Measurements from ENCODE around the gene MLF1. TPM values are rescaled to one million over a fixed set of nuclear protein-coding genes. Genes with fewer than 3 reads are reported as not detected.

The MLF1 gene
- total RNA-seq, 1 experiment from 2014 or later, result 22.3 TPM

- Mint-ChIP-seq H3K27ac (no peak overlapping the region), H3K4me1 (peaks cover 13% of the 10 kb centered on the region), H3K27me3 (ENCODE audit: low read depth) (no peaks in the 10 kb centered on the region), H3K9me3 (peaks cover 27% of the 10 kb centered on the region), H3K4me3 (no peak overlapping the region), H3K36me3 (peaks cover 21% of the 10 kb centered on the region)
- DNase-seq (ENCODE audit: low spot score) (no peak), ATAC-seq (no peak)
- ChIA-PET POLR2A (no interaction called here), CTCF (no interaction called here)
- no peak for TF ChIP-seq ZNF263 (CRISPR knock-in tag; IDR thresholded peaks at IDR 0.05; ENCODE audit: low read depth)
These were observed 11.5 kb upstream of the MLF1 start for GRCh38 chr3:158559504-158559903.

- CTCF ChIA-PET, result no interaction called here
- H3K27me3 Mint-ChIP-seq (ENCODE audit: low read depth), result no peaks in the 10 kb centered on the region
These were observed 10.0 kb upstream of the MLF1 start for GRCh38 chr3:158560979-158561378.

More at GRCh38 chr3:158560979-158561378, 10.0 kb upstream of the MLF1 start:
- POLR2A ChIA-PET, result no interaction called here
- Mint-ChIP-seq H3K36me3 (peaks cover 20% of the 10 kb centered on the region), H3K4me3 (no peak overlapping the region), H3K4me1 (peaks cover 4% of the 10 kb centered on the region), H3K27ac (no peak overlapping the region), H3K9me3 (peaks cover 31% of the 10 kb centered on the region)
- ATAC-seq, result no peak
- no peak for TF ChIP-seq CREM (CRISPR knock-in tag; IDR thresholded peaks at IDR 0.05)
- no peak for TF ChIP-seq TCF7 (CRISPR knock-in tag; IDR thresholded peaks at IDR 0.05; ENCODE audit: low read depth)
- no peak for TF ChIP-seq NR2C2 (CRISPR knock-in tag; IDR thresholded peaks at IDR 0.05)
- TF ChIP-seq, protein P1, sequence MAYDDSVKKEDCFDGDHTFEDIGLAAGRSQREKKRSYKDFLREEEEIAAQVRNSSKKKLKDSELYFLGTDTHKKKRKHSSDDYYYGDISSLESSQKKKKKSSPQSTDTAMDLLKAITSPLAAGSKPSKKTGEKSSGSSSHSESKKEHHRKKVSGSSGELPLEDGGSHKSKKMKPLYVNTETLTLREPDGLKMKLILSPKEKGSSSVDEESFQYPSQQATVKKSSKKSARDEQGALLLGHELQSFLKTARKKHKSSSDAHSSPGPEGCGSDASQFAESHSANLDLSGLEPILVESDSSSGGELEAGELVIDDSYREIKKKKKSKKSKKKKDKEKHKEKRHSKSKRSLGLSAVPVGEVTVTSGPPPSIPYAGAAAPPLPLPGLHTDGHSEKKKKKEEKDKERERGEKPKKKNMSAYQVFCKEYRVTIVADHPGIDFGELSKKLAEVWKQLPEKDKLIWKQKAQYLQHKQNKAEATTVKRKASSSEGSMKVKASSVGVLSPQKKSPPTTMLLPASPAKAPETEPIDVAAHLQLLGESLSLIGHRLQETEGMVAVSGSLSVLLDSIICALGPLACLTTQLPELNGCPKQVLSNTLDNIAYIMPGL (CRISPR knock-in tag; IDR thresholded peaks at IDR 0.05), result no peak
- no peak for TF ChIP-seq ZNF416 (CRISPR knock-in tag; IDR thresholded peaks at IDR 0.05)
- no peak for TF ChIP-seq TEAD1 (CRISPR knock-in tag; IDR thresholded peaks at IDR 0.05)
- TF ChIP-seq, protein P2, sequence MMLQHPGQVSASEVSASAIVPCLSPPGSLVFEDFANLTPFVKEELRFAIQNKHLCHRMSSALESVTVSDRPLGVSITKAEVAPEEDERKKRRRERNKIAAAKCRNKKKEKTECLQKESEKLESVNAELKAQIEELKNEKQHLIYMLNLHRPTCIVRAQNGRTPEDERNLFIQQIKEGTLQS (CRISPR knock-in tag; conservative IDR thresholded peaks at IDR 0.05), result no peak
- no peak for TF ChIP-seq ESRRA (CRISPR knock-in tag; IDR thresholded peaks at IDR 0.05; ENCODE audit: borderline replicate concordance)
- TF ChIP-seq EMX1 (CRISPR knock-in tag; IDR thresholded peaks at IDR 0.05), result no peak
- TF ChIP-seq, protein P3, sequence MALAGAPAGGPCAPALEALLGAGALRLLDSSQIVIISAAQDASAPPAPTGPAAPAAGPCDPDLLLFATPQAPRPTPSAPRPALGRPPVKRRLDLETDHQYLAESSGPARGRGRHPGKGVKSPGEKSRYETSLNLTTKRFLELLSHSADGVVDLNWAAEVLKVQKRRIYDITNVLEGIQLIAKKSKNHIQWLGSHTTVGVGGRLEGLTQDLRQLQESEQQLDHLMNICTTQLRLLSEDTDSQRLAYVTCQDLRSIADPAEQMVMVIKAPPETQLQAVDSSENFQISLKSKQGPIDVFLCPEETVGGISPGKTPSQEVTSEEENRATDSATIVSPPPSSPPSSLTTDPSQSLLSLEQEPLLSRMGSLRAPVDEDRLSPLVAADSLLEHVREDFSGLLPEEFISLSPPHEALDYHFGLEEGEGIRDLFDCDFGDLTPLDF (CRISPR knock-in tag; IDR thresholded peaks at IDR 0.05), result no peak
- no peak for TF ChIP-seq CTCF (IDR thresholded peaks at IDR 0.05)
- TF ChIP-seq PREB (CRISPR knock-in tag; IDR thresholded peaks at IDR 0.05; ENCODE audit: borderline replicate concordance), result no peak
- no peak for TF ChIP-seq ATF1 (CRISPR knock-in tag; IDR thresholded peaks at IDR 0.05)
- no peak for TF ChIP-seq E2F4 (CRISPR knock-in tag; IDR thresholded peaks at IDR 0.05; ENCODE audit: borderline replicate concordance, low read depth)
- no peak for TF ChIP-seq JAZF1 (CRISPR knock-in tag; IDR thresholded peaks at IDR 0.05)
- TF ChIP-seq MYBL2 (CRISPR knock-in tag; IDR thresholded peaks at IDR 0.05), result no peak
- TF ChIP-seq NFATC4 (CRISPR knock-in tag; IDR thresholded peaks at IDR 0.05), result no peak
- TF ChIP-seq HMGA2 (CRISPR knock-in tag; IDR thresholded peaks at IDR 0.05), result no peak
- TF ChIP-seq RELA (CRISPR knock-in tag; IDR thresholded peaks at IDR 0.05; ENCODE audit: borderline replicate concordance), result no peak
- TF ChIP-seq, protein P4, sequence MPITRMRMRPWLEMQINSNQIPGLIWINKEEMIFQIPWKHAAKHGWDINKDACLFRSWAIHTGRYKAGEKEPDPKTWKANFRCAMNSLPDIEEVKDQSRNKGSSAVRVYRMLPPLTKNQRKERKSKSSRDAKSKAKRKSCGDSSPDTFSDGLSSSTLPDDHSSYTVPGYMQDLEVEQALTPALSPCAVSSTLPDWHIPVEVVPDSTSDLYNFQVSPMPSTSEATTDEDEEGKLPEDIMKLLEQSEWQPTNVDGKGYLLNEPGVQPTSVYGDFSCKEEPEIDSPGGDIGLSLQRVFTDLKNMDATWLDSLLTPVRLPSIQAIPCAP (CRISPR knock-in tag; IDR thresholded peaks at IDR 0.05), result no peak
- no peak for DNase-seq (ENCODE audit: low spot score)

All from WTC11 (cell line).